ENCODE data around the gene TFPI. TPM values are rescaled to one million over a fixed set of nuclear protein-coding genes. Genes with fewer than 3 reads are reported as not detected.

Gene TFPI
- total and polyA plus RNA-seq, 3 experiments from 2014 or later, result not detected

DNA sequence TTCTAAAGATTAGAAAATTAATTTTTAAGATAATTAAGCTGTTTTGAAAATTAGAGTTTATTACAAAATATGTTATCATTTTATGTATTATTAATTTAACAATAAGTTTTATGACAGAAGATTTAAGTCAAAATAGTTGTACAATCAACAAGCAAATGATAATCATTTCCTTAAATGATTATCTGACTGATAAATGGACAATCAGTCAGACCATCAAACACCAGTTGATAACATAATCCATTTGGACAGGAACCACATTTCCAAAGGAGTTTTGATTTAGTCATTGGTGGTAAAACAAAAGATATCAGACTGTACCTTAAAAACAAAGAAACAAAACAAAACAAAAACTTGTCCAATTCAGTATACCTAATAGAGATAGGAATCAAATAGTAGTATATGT, 1.9 kb downstream of the TFPI start:
- no peaks in the 10 kb centered on the region for H3K36me3 Mint-ChIP-seq
- ChIA-PET POLR2A (no interaction called here), CTCF (no interaction called here)
- no peaks in the 10 kb centered on the region for H3K36me3 ChIP-seq (ENCODE audit: insufficient read depth, low read length)
- H3K27ac ChIP-seq (ENCODE audit: low read depth, low read length), result no peak overlapping the region
- no peak for DNase-seq
- no peaks in the 10 kb centered on the region for H3K4me1 ChIP-seq (ENCODE audit: insufficient read depth, low read length)
- no peaks in the 10 kb centered on the region for H3K27me3 ChIP-seq (ENCODE audit: insufficient read depth, low read length, poor library complexity, severe bottlenecking)
- no peak overlapping the region for H3K27ac Mint-ChIP-seq
- no peak overlapping the region for H3K4me3 ChIP-seq (ENCODE audit: low read length)
- H3K9me3 ChIP-seq (ENCODE audit: low read length), result no peaks in the 10 kb centered on the region
- H3K4me1 Mint-ChIP-seq, result peaks cover 0 to 5% (median 3%) of the 10 kb centered on the region in 3 donors
- no peak overlapping the region for H3K4me3 Mint-ChIP-seq
- peaks cover 0 to 3% of the 10 kb centered on the region in 2 donors for H3K27me3 Mint-ChIP-seq
- H3K9me3 Mint-ChIP-seq, result peaks cover 0 to 5% (median 2%) of the 10 kb centered on the region in 5 donors

GRCh38 chr2:187550857-187551256, 3.4 kb downstream of the TFPI start:
- H3K4me1 Mint-ChIP-seq, result peaks cover 0 to 5% (median 3%) of the 10 kb centered on the region in 3 donors
- no peak for DNase-seq
- H3K36me3 Mint-ChIP-seq, result no peaks in the 10 kb centered on the region
- H3K36me3 ChIP-seq (ENCODE audit: insufficient read depth, low read length), result no peaks in the 10 kb centered on the region
- H3K27ac Mint-ChIP-seq, result no peak overlapping the region
- no peak overlapping the region for H3K4me3 ChIP-seq (ENCODE audit: low read length)
- peaks cover 0 to 5% (median 2%) of the 10 kb centered on the region in 5 donors for H3K9me3 Mint-ChIP-seq
- ChIA-PET POLR2A (no interaction called here), CTCF (no interaction called here)
- no peaks in the 10 kb centered on the region for H3K4me1 ChIP-seq (ENCODE audit: insufficient read depth, low read length)
- H3K9me3 ChIP-seq (ENCODE audit: low read length), result no peaks in the 10 kb centered on the region
- peaks cover 0 to 3% of the 10 kb centered on the region in 2 donors for H3K27me3 Mint-ChIP-seq
- H3K27ac ChIP-seq (ENCODE audit: low read depth, low read length), result no peak overlapping the region
- H3K27me3 ChIP-seq (ENCODE audit: insufficient read depth, low read length, poor library complexity, severe bottlenecking), result no peaks in the 10 kb centered on the region
- no peak overlapping the region for H3K4me3 Mint-ChIP-seq

- Histone ChIP-seq H3K9me3 (ENCODE audit: low read length) (no peaks in the 10 kb centered on the region), H3K4me1 (ENCODE audit: insufficient read depth, low read length) (no peaks in the 10 kb centered on the region), H3K27ac (ENCODE audit: low read depth, low read length) (no peak overlapping the region), H3K4me3 (ENCODE audit: low read length) (no peak overlapping the region), H3K27me3 (ENCODE audit: insufficient read depth, low read length, poor library complexity, severe bottlenecking) (no peaks in the 10 kb centered on the region), H3K36me3 (ENCODE audit: insufficient read depth, low read length) (no peaks in the 10 kb centered on the region)
- Mint-ChIP-seq H3K36me3 (no peaks in the 10 kb centered on the region), H3K27me3 (peaks cover 0 to 2% of the 10 kb centered on the region in 2 donors), H3K9me3 (peaks cover 0 to 2% (median 0%) of the 10 kb centered on the region in 5 donors), H3K27ac (no peak overlapping the region), H3K4me3 (no peak overlapping the region), H3K4me1 (peaks cover 0 to 5% (median 3%) of the 10 kb centered on the region in 3 donors)
- DNase-seq, result no peak
- ChIA-PET POLR2A (no interaction called here), CTCF (no interaction called here)
Observed at GRCh38 chr2:187549951-187550555, 4.2 kb downstream of the TFPI start.

- Histone ChIP-seq H3K9me3 (ENCODE audit: low read length) (no peaks in the 10 kb centered on the region), H3K36me3 (ENCODE audit: insufficient read depth, low read length) (no peaks in the 10 kb centered on the region), H3K4me1 (ENCODE audit: insufficient read depth, low read length) (no peaks in the 10 kb centered on the region), H3K27me3 (ENCODE audit: insufficient read depth, low read length, poor library complexity, severe bottlenecking) (no peaks in the 10 kb centered on the region), H3K27ac (ENCODE audit: low read depth, low read length) (no peak overlapping the region), H3K4me3 (ENCODE audit: low read length) (no peak overlapping the region)
- H3K9me3 Mint-ChIP-seq, result peaks cover 0 to 2% (median 0%) of the 10 kb centered on the region in 5 donors
- no peak for DNase-seq
- no peaks in the 10 kb centered on the region for H3K36me3 Mint-ChIP-seq
- H3K27me3 Mint-ChIP-seq, result peaks cover 0 to 2% of the 10 kb centered on the region in 2 donors
- peaks cover 0 to 3% (median 2%) of the 10 kb centered on the region in 3 donors for H3K4me1 Mint-ChIP-seq
- ChIA-PET POLR2A (no interaction called here), CTCF (no interaction called here)
- no peak overlapping the region for H3K27ac Mint-ChIP-seq
- H3K4me3 Mint-ChIP-seq, result no peak overlapping the region
Observed at GRCh38 chr2:187549193-187549592, 5.0 kb downstream of the TFPI start.

- DNase-seq, result no peak
- no peaks in the 10 kb centered on the region for H3K36me3 Mint-ChIP-seq
- Histone ChIP-seq H3K4me1 (ENCODE audit: insufficient read depth, low read length) (no peaks in the 10 kb centered on the region), H3K36me3 (ENCODE audit: insufficient read depth, low read length) (no peaks in the 10 kb centered on the region), H3K27ac (ENCODE audit: low read depth, low read length) (no peak overlapping the region), H3K9me3 (ENCODE audit: low read length) (no peaks in the 10 kb centered on the region), H3K4me3 (ENCODE audit: low read length) (no peak overlapping the region), H3K27me3 (ENCODE audit: insufficient read depth, low read length, poor library complexity, severe bottlenecking) (no peaks in the 10 kb centered on the region)
- ChIA-PET POLR2A (no interaction called here), CTCF (no interaction called here)
- H3K9me3 Mint-ChIP-seq, result peaks cover 0 to 2% (median 0%) of the 10 kb centered on the region in 5 donors
- no peaks in the 10 kb centered on the region for H3K4me1 Mint-ChIP-seq
- no peak overlapping the region for H3K4me3 Mint-ChIP-seq
- no peak overlapping the region for H3K27ac Mint-ChIP-seq
- peaks cover 0 to 2% of the 10 kb centered on the region in 2 donors for H3K27me3 Mint-ChIP-seq
Observed at GRCh38 chr2:187548656-187549055, 5.6 kb downstream of the TFPI start.

GRCh38 chr2:187547353-187547979, 6.8 kb downstream of the TFPI start:
- H3K27ac ChIP-seq (ENCODE audit: low read depth, low read length), result peak overlapping the region; percentile 13
- no peaks in the 10 kb centered on the region for H3K9me3 ChIP-seq (ENCODE audit: low read length)
- H3K27me3 ChIP-seq (ENCODE audit: insufficient read depth, low read length, poor library complexity, severe bottlenecking), result no peaks in the 10 kb centered on the region
- CTCF ChIA-PET, result no interaction called here
- Mint-ChIP-seq H3K27ac (no peak overlapping the region), H3K4me3 (no peak overlapping the region), H3K36me3 (no peaks in the 10 kb centered on the region), H3K9me3 (peaks cover 0 to 2% (median 0%) of the 10 kb centered on the region in 5 donors), H3K27me3 (peaks cover 0 to 2% of the 10 kb centered on the region in 2 donors), H3K4me1 (no peaks in the 10 kb centered on the region)
- no peak overlapping the region for H3K4me3 ChIP-seq (ENCODE audit: low read length)
- POLR2A ChIA-PET, result no interaction called here
- no peaks in the 10 kb centered on the region for H3K36me3 ChIP-seq (ENCODE audit: insufficient read depth, low read length)
- DNase-seq, result no peak
- no peaks in the 10 kb centered on the region for H3K4me1 ChIP-seq (ENCODE audit: insufficient read depth, low read length)

- Histone ChIP-seq H3K9me3 (ENCODE audit: low read length) (no peaks in the 10 kb centered on the region), H3K27ac (ENCODE audit: low read depth, low read length) (no peak overlapping the region), H3K36me3 (ENCODE audit: insufficient read depth, low read length) (no peaks in the 10 kb centered on the region), H3K4me3 (ENCODE audit: low read length) (no peak overlapping the region), H3K4me1 (ENCODE audit: insufficient read depth, low read length) (no peaks in the 10 kb centered on the region), H3K27me3 (ENCODE audit: insufficient read depth, low read length, poor library complexity, severe bottlenecking) (no peaks in the 10 kb centered on the region)
- H3K4me1 Mint-ChIP-seq, result no peaks in the 10 kb centered on the region
- H3K36me3 Mint-ChIP-seq, result no peaks in the 10 kb centered on the region
- CTCF ChIA-PET, result no interaction called here
- no peak overlapping the region for H3K4me3 Mint-ChIP-seq
- peaks cover 0 to 2% of the 10 kb centered on the region in 2 donors for H3K27me3 Mint-ChIP-seq
- H3K27ac Mint-ChIP-seq, result no peak overlapping the region
- POLR2A ChIA-PET, result no interaction called here
- peaks cover 0 to 2% (median 0%) of the 10 kb centered on the region in 5 donors for H3K9me3 Mint-ChIP-seq
- no peak for DNase-seq
Observed at GRCh38 chr2:187546762-187547333, 7.4 kb downstream of the TFPI start.

GRCh38 chr2:187545238-187545751, 8.9 kb downstream of the TFPI start:
- no peaks in the 10 kb centered on the region for H3K4me1 Mint-ChIP-seq
- H3K36me3 Mint-ChIP-seq, result no peaks in the 10 kb centered on the region
- H3K27me3 Mint-ChIP-seq, result peaks cover 0 to 2% of the 10 kb centered on the region in 2 donors
- Histone ChIP-seq H3K4me3 (ENCODE audit: low read length) (no peak overlapping the region), H3K36me3 (ENCODE audit: insufficient read depth, low read length) (no peaks in the 10 kb centered on the region), H3K27me3 (ENCODE audit: insufficient read depth, low read length, poor library complexity, severe bottlenecking) (no peaks in the 10 kb centered on the region), H3K9me3 (ENCODE audit: low read length) (no peaks in the 10 kb centered on the region), H3K4me1 (ENCODE audit: insufficient read depth, low read length) (no peaks in the 10 kb centered on the region), H3K27ac (ENCODE audit: low read depth, low read length) (no peak overlapping the region)
- DNase-seq, result no peak
- POLR2A ChIA-PET, result no interaction called here
- no peak overlapping the region for H3K4me3 Mint-ChIP-seq
- CTCF ChIA-PET, result no interaction called here
- no peak overlapping the region for H3K27ac Mint-ChIP-seq
- peaks cover 0 to 11% (median 2%) of the 10 kb centered on the region in 5 donors for H3K9me3 Mint-ChIP-seq

Measured in CD8-positive, alpha-beta memory T cell (primary cell).